Measurements from ENCODE around the gene RETREG3. TPM values are rescaled to one million over a fixed set of nuclear protein-coding genes. Genes with fewer than 3 reads are reported as not detected.

RETREG3 gene
- total RNA-seq, 1 experiment from 2014 or later, result 38.5 TPM

GRCh38 chr17:42563143-42563509 is 46.0 kb downstream of the RETREG3 start:
- Histone ChIP-seq H3K4me1 (ENCODE audit: control insufficient read depth in 1 of 2, insufficient read depth in 2 of 2, low read length in 2 of 2) (peaks cover 30 to 55% of the 10 kb centered on the region in 2 experiments), H3K79me2 (ENCODE audit: insufficient read depth, low read length) (peaks cover 39% of the 10 kb centered on the region), H3K4me3 (replicated peaks in 1 of 2; ENCODE audit: low read depth in 1 of 2, low read length in 2 of 2) (peak overlapping the region; percentile 99 to 100), H2AFZ (ENCODE audit: low read depth, low read length, poor library complexity, severe bottlenecking) (no peak overlapping the region), H3K27ac (ENCODE audit: low read depth, low read length) (peak overlapping the region; percentile 89), H3K36me3 (ENCODE audit: control insufficient read depth in 1 of 2, insufficient read depth in 2 of 2, low read length in 2 of 2) (peaks cover 10 to 27% of the 10 kb centered on the region in 2 experiments; a peak in 3 of 4 replicates), H3K9ac (ENCODE audit: low read length) (peak overlapping the region; percentile 99), H3K4me2 (ENCODE audit: low read length) (peak overlapping the region; percentile 99), H4K20me1 (ENCODE audit: insufficient read depth) (no peaks in the 10 kb centered on the region), H3K9me2 (ENCODE audit: insufficient read depth) (no peaks in the 10 kb centered on the region), H3K9me3 (ENCODE audit: control insufficient read depth in 1 of 2, insufficient read depth in 1 of 2, low read depth in 1 of 2, low read length in 2 of 2) (no peaks in the 10 kb centered on the region), H3K27me3 (ENCODE audit: insufficient read depth, low read length) (no peaks in the 10 kb centered on the region)
- ATAC-seq, result no peak
- ChIA-PET RAD21 (ENCODE audit: low non-redundant PET in 1 of 2, low total read pairs in 2 of 2, uncharacterized antibody in 2 of 2, unreplicated experiment in 2 of 2) (no interaction called here), POLR2A (no interaction called here), CTCF (interaction anchor here (0.7 kb wide), 1 partner anchor 36 kb away, joined by 3 read pairs; no protein-coding TSS in a partner anchor)
- TF ChIP-seq FOSL1 (IDR thresholded peaks at IDR 0.05; ENCODE audit: low read depth) (no peak), JUND (IDR thresholded peaks at IDR 0.05) (no peak), SP1 (IDR thresholded peaks at IDR 0.05; ENCODE audit: low read depth) (no peak), ZFX (IDR thresholded peaks at IDR 0.05) (no peak), SRF (IDR thresholded peaks at IDR 0.05; ENCODE audit: low read depth) (no peak), SIN3A (IDR thresholded peaks at IDR 0.05; ENCODE audit: low read depth) (0 out of 2 replicates have a peak, but pooled peaks have one; percentile 17), ZNF274 (IDR thresholded peaks at IDR 0.05; ENCODE audit: low read depth, low read length) (no peak)
- BruUV-seq (replicated peaks), result no TSS peak
- intact Hi-C loops (cut with micrococcal nuclease), result no loop called here
- no peak for DNase-seq (ENCODE audit: low read depth, low spot score)

DNA sequence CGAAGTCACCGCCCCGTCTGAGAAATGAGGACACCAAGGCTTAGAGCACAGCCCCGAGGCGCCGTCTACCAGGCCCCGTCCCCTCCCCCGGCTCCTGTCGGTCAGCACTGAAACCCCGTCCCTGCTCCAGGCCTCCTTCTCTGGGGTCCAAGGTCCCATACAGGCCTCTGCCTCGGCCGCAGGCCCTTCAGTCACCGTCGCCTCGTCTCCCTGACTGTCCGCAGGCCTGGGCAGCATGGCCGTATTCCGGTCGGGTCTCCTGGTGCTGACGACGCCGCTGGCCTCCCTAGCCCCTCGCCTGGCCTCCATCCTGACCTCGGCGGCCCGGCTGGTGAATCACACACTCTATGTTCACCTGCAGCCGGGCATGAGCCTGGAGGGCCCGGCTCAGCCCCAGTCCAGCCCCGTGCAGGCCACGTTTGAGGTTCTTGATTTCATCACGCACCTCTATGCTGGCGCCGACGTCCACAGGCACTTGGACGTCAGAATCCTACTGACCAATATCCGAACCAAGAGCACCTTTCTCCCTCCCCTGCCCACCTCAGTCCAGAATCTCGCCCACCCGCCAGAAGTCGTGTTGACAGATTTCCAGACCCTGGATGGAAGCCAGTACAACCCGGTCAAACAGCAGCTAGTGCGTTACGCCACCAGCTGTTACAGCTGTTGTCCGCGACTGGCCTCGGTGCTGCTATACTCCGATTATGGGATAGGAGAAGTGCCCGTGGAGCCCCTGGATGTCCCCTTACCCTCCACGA is 46.6 kb downstream of the RETREG3 start:
- H3K4me2 ChIP-seq (ENCODE audit: low read length), result peak overlapping the region; percentile 99
- CTCF ChIA-PET, result interaction anchor here (0.7 kb wide), 1 partner anchor 35 kb away, joined by 3 read pairs; no protein-coding TSS in a partner anchor
- H3K4me1 ChIP-seq (ENCODE audit: control insufficient read depth in 1 of 2, insufficient read depth in 2 of 2, low read length in 2 of 2), result peaks cover 30 to 51% of the 10 kb centered on the region in 2 experiments
- peaks cover 10 to 27% of the 10 kb centered on the region in 2 experiments; a peak in 3 of 4 replicates for H3K36me3 ChIP-seq (ENCODE audit: control insufficient read depth in 1 of 2, insufficient read depth in 2 of 2, low read length in 2 of 2)
- TSS peak; percentile 72 for BruUV-seq (replicated peaks)
- H3K27me3 ChIP-seq (ENCODE audit: insufficient read depth, low read length), result no peaks in the 10 kb centered on the region
- H4K20me1 ChIP-seq (ENCODE audit: insufficient read depth), result no peaks in the 10 kb centered on the region
- H3K4me3 ChIP-seq (replicated peaks in 1 of 2; ENCODE audit: low read depth in 1 of 2, low read length in 2 of 2), result peak overlapping the region; percentile 99 to 100
- intact Hi-C loops (cut with micrococcal nuclease), result no loop called here
- peak overlapping the region; percentile 89 for H3K27ac ChIP-seq (ENCODE audit: low read depth, low read length)
- no peak for DNase-seq (ENCODE audit: low read depth, low spot score)
- H3K9me2 ChIP-seq (ENCODE audit: insufficient read depth), result no peaks in the 10 kb centered on the region
- peaks cover 34% of the 10 kb centered on the region for H3K79me2 ChIP-seq (ENCODE audit: insufficient read depth, low read length)
- peak overlapping the region; percentile 99 for H3K9ac ChIP-seq (ENCODE audit: low read length)
- peak; percentile 41 for ATAC-seq
- POLR2A ChIA-PET, result no interaction called here
- RAD21 ChIA-PET (ENCODE audit: low non-redundant PET in 1 of 2, low total read pairs in 2 of 2, uncharacterized antibody in 2 of 2, unreplicated experiment in 2 of 2), result no interaction called here
- TF ChIP-seq ZFX (IDR thresholded peaks at IDR 0.05) (peak; percentile 92), SP1 (IDR thresholded peaks at IDR 0.05; ENCODE audit: low read depth) (no peak)
- no peak overlapping the region for H2AFZ ChIP-seq (ENCODE audit: low read depth, low read length, poor library complexity, severe bottlenecking)
- no peaks in the 10 kb centered on the region for H3K9me3 ChIP-seq (ENCODE audit: control insufficient read depth in 1 of 2, insufficient read depth in 1 of 2, low read depth in 1 of 2, low read length in 2 of 2)
